ENCODE measurements around the gene SHISA6. TPM values are rescaled to one million over a fixed set of nuclear protein-coding genes. Genes with fewer than 3 reads are reported as not detected.

Gene SHISA6
- total RNA-seq, 1 donor from 2014 or later: not detected

GRCh38 chr17:11239379-11239970 is 1.5 kb upstream of the SHISA6 start:
- no peak for TF ChIP-seq CTCF (IDR thresholded peaks at IDR 0.05)
- no peaks in the 10 kb centered on the region for H3K9me3 Mint-ChIP-seq (ENCODE audit: unreplicated experiment)

GRCh38 chr17:11240041-11240840 is 772 bp upstream of the SHISA6 start:
- peak; percentile 51 for TF ChIP-seq CTCF (IDR thresholded peaks at IDR 0.05)
- Mint-ChIP-seq H3K4me1 (ENCODE audit: unreplicated experiment) (peaks cover 7% of the 10 kb centered on the region), H3K27ac (ENCODE audit: unreplicated experiment) (no peak overlapping the region), H3K36me3 (ENCODE audit: unreplicated experiment) (no peaks in the 10 kb centered on the region), H3K9me3 (ENCODE audit: unreplicated experiment) (no peaks in the 10 kb centered on the region), H3K4me3 (ENCODE audit: unreplicated experiment) (peak overlapping the region; percentile 34), H3K27me3 (ENCODE audit: unreplicated experiment) (peaks cover 58% of the 10 kb centered on the region)
- no peak for DNase-seq (ENCODE audit: extremely low spot score, unreplicated experiment)

More at GRCh38 chr17:11239379-11239970, 1.5 kb upstream of the SHISA6 start:
- Mint-ChIP-seq H3K27ac (ENCODE audit: unreplicated experiment) (no peak overlapping the region), H3K36me3 (ENCODE audit: unreplicated experiment) (no peaks in the 10 kb centered on the region), H3K27me3 (ENCODE audit: unreplicated experiment) (peaks cover 52% of the 10 kb centered on the region), H3K4me3 (ENCODE audit: unreplicated experiment) (peak overlapping the region; percentile 34), H3K4me1 (ENCODE audit: unreplicated experiment) (peaks cover 2% of the 10 kb centered on the region)
- DNase-seq (ENCODE audit: extremely low spot score, unreplicated experiment): no peak

DNA sequence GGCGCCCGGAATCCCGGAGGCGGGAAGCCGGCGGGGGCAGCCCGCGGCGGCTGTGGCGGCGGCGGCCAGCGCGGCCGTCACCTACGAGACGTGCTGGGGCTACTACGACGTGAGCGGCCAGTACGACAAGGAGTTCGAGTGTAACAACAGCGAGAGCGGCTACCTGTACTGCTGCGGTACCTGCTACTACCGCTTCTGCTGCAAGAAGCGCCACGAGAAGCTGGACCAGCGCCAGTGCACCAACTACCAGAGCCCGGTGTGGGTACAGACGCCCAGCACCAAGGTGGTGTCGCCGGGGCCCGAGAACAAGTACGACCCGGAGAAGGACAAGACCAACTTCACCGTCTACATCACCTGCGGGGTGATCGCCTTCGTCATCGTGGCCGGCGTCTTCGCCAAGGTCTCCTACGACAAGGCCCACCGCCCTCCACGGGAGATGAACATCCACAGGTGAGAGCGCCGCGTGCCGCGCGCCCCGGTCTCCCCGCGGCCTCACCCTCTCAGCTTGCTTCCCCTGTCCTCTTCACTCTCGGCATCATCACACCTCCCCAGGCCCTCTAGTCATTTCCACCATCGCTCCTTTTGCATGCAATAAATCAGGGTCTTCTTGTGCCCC is 706 bp downstream of the SHISA6 start:
- TF ChIP-seq CTCF (IDR thresholded peaks at IDR 0.05): no peak
- Mint-ChIP-seq H3K4me3 (ENCODE audit: unreplicated experiment) (peak overlapping the region; percentile 48), H3K9me3 (ENCODE audit: unreplicated experiment) (no peaks in the 10 kb centered on the region), H3K4me1 (ENCODE audit: unreplicated experiment) (peaks cover 9% of the 10 kb centered on the region), H3K36me3 (ENCODE audit: unreplicated experiment) (no peaks in the 10 kb centered on the region), H3K27ac (ENCODE audit: unreplicated experiment) (no peak overlapping the region), H3K27me3 (ENCODE audit: unreplicated experiment) (peaks cover 65% of the 10 kb centered on the region)
- DNase-seq (ENCODE audit: extremely low spot score, unreplicated experiment): no peak

GRCh38 chr17:11242411-11242810 is 1.4 kb downstream of the SHISA6 start:
- no peak overlapping the region for H3K27ac Mint-ChIP-seq (ENCODE audit: unreplicated experiment)
- no peaks in the 10 kb centered on the region for H3K9me3 Mint-ChIP-seq (ENCODE audit: unreplicated experiment)
- H3K27me3 Mint-ChIP-seq (ENCODE audit: unreplicated experiment): peaks cover 65% of the 10 kb centered on the region
- no peaks in the 10 kb centered on the region for H3K36me3 Mint-ChIP-seq (ENCODE audit: unreplicated experiment)
- peaks cover 9% of the 10 kb centered on the region for H3K4me1 Mint-ChIP-seq (ENCODE audit: unreplicated experiment)
- H3K4me3 Mint-ChIP-seq (ENCODE audit: unreplicated experiment): peak overlapping the region; percentile 48
- TF ChIP-seq CTCF (IDR thresholded peaks at IDR 0.05): no peak
- DNase-seq (ENCODE audit: extremely low spot score, unreplicated experiment): no peak

- no peak for TF ChIP-seq CTCF (IDR thresholded peaks at IDR 0.05)
- Mint-ChIP-seq H3K27me3 (ENCODE audit: unreplicated experiment) (peaks cover 45% of the 10 kb centered on the region), H3K27ac (ENCODE audit: unreplicated experiment) (no peak overlapping the region), H3K36me3 (ENCODE audit: unreplicated experiment) (no peaks in the 10 kb centered on the region), H3K4me1 (ENCODE audit: unreplicated experiment) (peaks cover 9% of the 10 kb centered on the region), H3K4me3 (ENCODE audit: unreplicated experiment) (no peak overlapping the region), H3K9me3 (ENCODE audit: unreplicated experiment) (no peaks in the 10 kb centered on the region)
- DNase-seq (ENCODE audit: extremely low spot score, unreplicated experiment): no peak
Measured at GRCh38 chr17:11244776-11245175, 3.8 kb downstream of the SHISA6 start.

Data from osteocyte (in vitro differentiated cells).